ENCODE measurements around the gene EHHADH. TPM values are rescaled to one million over a fixed set of nuclear protein-coding genes. Genes with fewer than 3 reads are reported as not detected.

Gene EHHADH
- total RNA-seq, 1 experiment from 2014 or later, result 8.4 TPM

DNA sequence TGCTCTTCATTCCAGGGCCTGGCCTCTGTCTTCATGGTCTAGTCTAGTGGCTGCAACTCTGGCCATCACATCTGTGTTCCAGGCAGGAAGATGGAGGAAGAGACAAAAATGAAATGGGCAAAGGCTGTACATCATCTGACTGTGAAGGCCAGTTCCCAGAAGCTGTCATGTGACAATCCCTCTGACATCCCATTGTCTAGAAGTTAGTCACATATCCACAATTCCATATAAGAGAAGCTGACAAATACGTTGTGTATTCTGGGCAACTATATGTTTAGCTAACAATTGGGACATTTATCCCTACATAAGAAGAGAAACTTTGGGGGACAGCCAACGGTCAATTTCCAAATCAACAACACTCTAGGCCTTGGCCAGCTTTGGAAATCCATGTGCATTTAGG is 66.5 kb downstream of the EHHADH start:
- H3K4me3 ChIP-seq, result no peak overlapping the region
- TF ChIP-seq, protein P1, sequence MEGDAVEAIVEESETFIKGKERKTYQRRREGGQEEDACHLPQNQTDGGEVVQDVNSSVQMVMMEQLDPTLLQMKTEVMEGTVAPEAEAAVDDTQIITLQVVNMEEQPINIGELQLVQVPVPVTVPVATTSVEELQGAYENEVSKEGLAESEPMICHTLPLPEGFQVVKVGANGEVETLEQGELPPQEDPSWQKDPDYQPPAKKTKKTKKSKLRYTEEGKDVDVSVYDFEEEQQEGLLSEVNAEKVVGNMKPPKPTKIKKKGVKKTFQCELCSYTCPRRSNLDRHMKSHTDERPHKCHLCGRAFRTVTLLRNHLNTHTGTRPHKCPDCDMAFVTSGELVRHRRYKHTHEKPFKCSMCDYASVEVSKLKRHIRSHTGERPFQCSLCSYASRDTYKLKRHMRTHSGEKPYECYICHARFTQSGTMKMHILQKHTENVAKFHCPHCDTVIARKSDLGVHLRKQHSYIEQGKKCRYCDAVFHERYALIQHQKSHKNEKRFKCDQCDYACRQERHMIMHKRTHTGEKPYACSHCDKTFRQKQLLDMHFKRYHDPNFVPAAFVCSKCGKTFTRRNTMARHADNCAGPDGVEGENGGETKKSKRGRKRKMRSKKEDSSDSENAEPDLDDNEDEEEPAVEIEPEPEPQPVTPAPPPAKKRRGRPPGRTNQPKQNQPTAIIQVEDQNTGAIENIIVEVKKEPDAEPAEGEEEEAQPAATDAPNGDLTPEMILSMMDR (conservative IDR thresholded peaks at IDR 0.05), result no peak
- TF ChIP-seq EZH2 (IDR thresholded peaks at IDR 0.05; ENCODE audit: low read depth), result no peak
- no peak overlapping the region for H2AFZ ChIP-seq
- BruUV-seq (replicated peaks), result no TSS peak
- no peak overlapping the region for H3K27ac ChIP-seq
- DNase-seq, result no peak
- intact Hi-C loops (cut with micrococcal nuclease; ENCODE audit: unreplicated experiment), result no loop called here
- H3K9me3 ChIP-seq (ENCODE audit: insufficient read depth, low read depth), result no peaks in the 10 kb centered on the region
- no peak overlapping the region for H3K4me2 ChIP-seq
- CTCF ChIA-PET, result no interaction called here
- no peaks in the 10 kb centered on the region for H3F3A ChIP-seq (ENCODE audit: insufficient read depth, low read depth)
- H4K20me1 ChIP-seq (ENCODE audit: insufficient read depth), result no peaks in the 10 kb centered on the region
- H3K79me2 ChIP-seq (ENCODE audit: low read depth), result no peaks in the 10 kb centered on the region
- no peaks in the 10 kb centered on the region for H3K9me2 ChIP-seq (ENCODE audit: insufficient read depth)
- POLR2A ChIA-PET (ENCODE audit: unreplicated experiment), result interaction anchor here (0.7 kb wide), 1 partner anchor 626 kb away, joined by 4 read pairs; no protein-coding TSS in a partner anchor
- no peaks in the 10 kb centered on the region for H3K36me3 ChIP-seq (ENCODE audit: low read depth)
- no peaks in the 10 kb centered on the region for H3K4me1 ChIP-seq (replicated peaks; ENCODE audit: insufficient read depth)
- H3K27me3 ChIP-seq (ENCODE audit: insufficient read depth, low read depth), result peaks cover 6% of the 10 kb centered on the region; the same call in 1 of the 2 replicates

DNA sequence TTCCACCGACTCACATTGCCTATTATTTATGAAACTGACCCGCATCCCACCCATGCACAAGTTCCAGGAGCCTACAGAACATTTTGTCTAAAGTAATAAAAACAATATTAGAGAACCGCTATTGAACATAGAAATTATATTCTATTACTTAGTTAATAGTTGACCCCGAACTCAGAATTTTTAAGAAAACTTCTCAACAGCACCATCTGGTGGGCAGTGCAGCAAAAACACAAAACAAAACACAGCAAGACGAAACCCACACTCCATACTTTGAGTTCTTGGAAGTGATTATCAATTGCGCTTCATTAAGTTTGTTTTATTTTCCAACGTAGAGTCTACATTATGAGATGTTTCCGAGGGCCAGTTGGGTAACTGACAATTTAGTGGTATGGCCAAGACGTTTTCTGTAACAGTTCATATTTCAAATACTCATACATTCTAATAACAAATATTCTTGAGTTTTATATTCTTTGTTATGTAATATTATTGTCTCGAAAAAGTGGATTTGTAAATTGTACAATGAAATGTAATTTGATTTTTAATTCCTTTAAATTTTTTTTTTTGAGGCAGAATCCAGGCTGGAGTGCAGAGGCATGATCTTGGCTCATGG is 77.0 kb downstream of the EHHADH start:
- no peaks in the 10 kb centered on the region for H3K36me3 ChIP-seq (ENCODE audit: low read depth)
- H3K27ac ChIP-seq, result no peak overlapping the region
- H2AFZ ChIP-seq, result no peak overlapping the region
- H3K79me2 ChIP-seq (ENCODE audit: low read depth), result no peaks in the 10 kb centered on the region
- POLR2A ChIA-PET (ENCODE audit: unreplicated experiment), result no interaction called here
- TF ChIP-seq EZH2 (IDR thresholded peaks at IDR 0.05; ENCODE audit: low read depth), result no peak
- TF ChIP-seq, protein P1 (conservative IDR thresholded peaks at IDR 0.05), result peak; percentile 94
- H3F3A ChIP-seq (ENCODE audit: insufficient read depth, low read depth), result no peaks in the 10 kb centered on the region
- H3K4me1 ChIP-seq (replicated peaks; ENCODE audit: insufficient read depth), result no peaks in the 10 kb centered on the region
- H3K4me2 ChIP-seq, result no peak overlapping the region
- peaks cover 42% of the 10 kb centered on the region for H3K27me3 ChIP-seq (ENCODE audit: insufficient read depth, low read depth)
- no peaks in the 10 kb centered on the region for H4K20me1 ChIP-seq (ENCODE audit: insufficient read depth)
- intact Hi-C loops (cut with micrococcal nuclease; ENCODE audit: unreplicated experiment), result loop anchor here (1.0 kb wide), 1 partner anchor 302 kb away; no protein-coding TSS in a partner anchor
- CTCF ChIA-PET, result interaction anchor here (0.6 to 0.8 kb wide), 4 partner anchors 68 to 1364 kb away, joined by 3 to 4 read pairs (median 3); no protein-coding TSS in a partner anchor
- no peaks in the 10 kb centered on the region for H3K9me2 ChIP-seq (ENCODE audit: insufficient read depth)
- peak; percentile 35 to 46 for DNase-seq
- no peaks in the 10 kb centered on the region for H3K9me3 ChIP-seq (ENCODE audit: insufficient read depth, low read depth)
- BruUV-seq (replicated peaks), result no TSS peak
- no peak overlapping the region for H3K4me3 ChIP-seq

DNA sequence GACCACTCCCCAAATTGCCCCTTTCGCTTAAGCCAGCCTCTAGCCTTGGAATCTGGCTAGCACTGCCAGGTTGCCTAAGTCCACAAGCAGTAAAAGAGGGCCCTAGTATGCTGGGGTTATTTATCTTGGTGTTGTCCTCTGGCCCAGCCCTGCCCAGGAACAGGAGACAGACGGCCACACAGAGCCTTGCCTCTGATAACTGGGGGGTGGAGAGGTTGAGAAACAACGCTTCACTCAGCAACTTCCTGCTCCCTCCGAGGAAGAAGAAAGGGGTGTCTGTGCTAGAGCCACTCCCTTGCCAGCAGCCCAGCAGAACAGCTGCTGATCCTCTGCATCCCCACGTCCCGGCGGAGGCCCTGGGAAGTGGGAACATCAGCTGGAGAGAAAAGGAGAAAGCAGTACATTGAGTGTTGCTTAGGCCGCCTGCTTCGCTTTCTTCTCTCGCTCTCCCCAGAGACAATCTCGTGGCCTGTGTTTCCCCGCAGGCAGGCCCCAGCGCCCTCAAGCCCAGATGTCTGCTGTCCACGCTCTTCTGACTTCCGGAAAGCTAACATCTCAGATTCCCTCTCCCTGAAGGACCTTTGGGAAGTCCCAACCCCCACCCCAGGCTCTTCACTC is 78.4 kb downstream of the EHHADH start:
- no peaks in the 10 kb centered on the region for H3K9me3 ChIP-seq (ENCODE audit: insufficient read depth, low read depth)
- H3K4me2 ChIP-seq, result no peak overlapping the region
- H3K79me2 ChIP-seq (ENCODE audit: low read depth), result no peaks in the 10 kb centered on the region
- no peaks in the 10 kb centered on the region for H3F3A ChIP-seq (ENCODE audit: insufficient read depth, low read depth)
- no peak overlapping the region for H3K4me3 ChIP-seq
- no peaks in the 10 kb centered on the region for H3K9me2 ChIP-seq (ENCODE audit: insufficient read depth)
- intact Hi-C loops (cut with micrococcal nuclease; ENCODE audit: unreplicated experiment), result no loop called here
- no peaks in the 10 kb centered on the region for H3K4me1 ChIP-seq (replicated peaks; ENCODE audit: insufficient read depth)
- H3K27me3 ChIP-seq (ENCODE audit: insufficient read depth, low read depth), result peaks cover 28% of the 10 kb centered on the region
- no peak for DNase-seq
- ChIA-PET CTCF (no interaction called here), POLR2A (ENCODE audit: unreplicated experiment) (no interaction called here)
- BruUV-seq (replicated peaks), result no TSS peak
- H3K36me3 ChIP-seq (ENCODE audit: low read depth), result no peaks in the 10 kb centered on the region
- no peak for TF ChIP-seq EZH2 (IDR thresholded peaks at IDR 0.05; ENCODE audit: low read depth)
- TF ChIP-seq, protein P1 (conservative IDR thresholded peaks at IDR 0.05), result no peak
- H3K27ac ChIP-seq, result no peak overlapping the region
- H2AFZ ChIP-seq, result no peak overlapping the region
- no peaks in the 10 kb centered on the region for H4K20me1 ChIP-seq (ENCODE audit: insufficient read depth)

Measured in PC-9 (cell line).